K562 (cell line): ENCODE measurements around the gene DCHS2. TPM values are rescaled to one million over a fixed set of nuclear protein-coding genes. Genes with fewer than 3 reads are reported as not detected.

Experiments used
- REST ChIP-seq, 2 experiments: fragments of 450-650 bp; formaldehyde crosslinking in 1 of 2; IDR thresholded peaks; 2 replicates each; pipeline versions ENCODE4 v1.4.0 to v1.6.1; 2014 to 2020; ENCODE audit warnings: mild to moderate bottlenecking in 2 of 2, borderline replicate concordance in 1 of 2, low read depth in 1 of 2
- polyA plus RNA-seq, 8 experiments: library from polyadenylated mRNA; depleted of rRNA in 4 of 8; stranded (reverse) in 5 of 8; unstranded in 3 of 8; fragments of >200 nt; fragmentation: Nextera tagmentation in 2 of 8; fragmentation: Illumina TruSeq in 1 of 8; extraction: Ambion mirVana in 2 of 8; extraction: Trizol in 1 of 8; gene quantifications; 2 replicates each; pipeline versions ENCODE4 v1.2.1 to v1.2.3, GENCODE V29; 2011 to 2014; ENCODE audit warnings: inconsistent platforms in 1 of 8, missing spikeins in 1 of 8
- total RNA-seq, 7 experiments: library from RNA; depleted of rRNA in 6 of 7; stranded (reverse); fragments of >200 nt in 6 of 7; fragmentation: Illumina TruSeq in 2 of 7; extraction: Trizol in 2 of 7; gene quantifications; 2 replicates each; pipeline versions ENCODE4 v1.2.1 to v1.2.3, GENCODE V29; 2011 to 2021; ENCODE audit warnings: low replicate concordance in 1 of 7

DCHS2 gene
- total and polyA plus RNA-seq, 9 of the 15 experiments (the other 6 are each of a cell fraction or from before 2014, with no cell fraction given) = 0.49 to 7.1 (median 5.3) TPM

DNA sequence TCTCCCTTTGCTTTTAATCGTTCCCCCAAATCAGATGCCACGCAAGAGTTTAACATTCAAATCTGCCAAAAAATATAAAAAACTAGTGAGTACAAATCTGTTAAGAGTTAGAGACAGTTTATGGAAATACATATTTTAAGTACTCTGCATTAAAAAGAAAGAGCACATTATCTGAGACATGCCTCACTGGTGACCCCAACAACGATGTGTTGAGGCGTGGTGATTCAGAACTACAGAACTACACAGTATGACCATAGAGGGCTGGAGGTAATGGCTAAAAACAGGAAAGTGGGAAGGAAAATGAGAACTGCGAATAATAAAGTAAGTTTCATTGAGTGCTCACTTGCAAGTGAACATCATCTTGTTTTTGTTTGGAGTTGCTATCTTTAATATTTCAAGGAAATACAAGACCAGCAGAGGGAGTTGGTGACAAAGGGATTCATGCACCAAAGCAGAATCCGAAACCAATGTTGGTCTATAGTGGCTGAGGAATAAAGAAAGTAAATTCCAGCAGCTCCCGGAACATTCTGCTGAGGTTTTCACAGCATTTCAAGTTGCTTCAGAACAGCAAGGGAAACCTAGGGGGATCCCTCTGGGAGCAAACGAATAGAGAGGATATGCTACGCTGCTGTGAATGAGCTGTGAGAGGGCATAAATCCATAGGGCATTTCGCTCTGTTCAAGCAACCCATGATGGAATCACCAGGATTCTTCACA is 92.2 kb downstream of the DCHS2 start (continued):
- peak; percentile 73; the same call in 1 of the 2 replicates for TF ChIP-seq REST (IDR thresholded peaks at IDR 0.05; ENCODE audit: borderline replicate concordance)
- no peak for TF ChIP-seq REST (CRISPR knock-in tag; IDR thresholded peaks at IDR 0.05; ENCODE audit: low read depth)
